ENCODE data around the gene NEURL3.

NEURL3 gene

GRCh38 chr2:96540136-96540535, 35.0 kb upstream of the NEURL3 start:
- DNase-seq: no peak

GRCh38 chr2:96539215-96539920, 34.2 kb upstream of the NEURL3 start:
- no peak for DNase-seq

DNA sequence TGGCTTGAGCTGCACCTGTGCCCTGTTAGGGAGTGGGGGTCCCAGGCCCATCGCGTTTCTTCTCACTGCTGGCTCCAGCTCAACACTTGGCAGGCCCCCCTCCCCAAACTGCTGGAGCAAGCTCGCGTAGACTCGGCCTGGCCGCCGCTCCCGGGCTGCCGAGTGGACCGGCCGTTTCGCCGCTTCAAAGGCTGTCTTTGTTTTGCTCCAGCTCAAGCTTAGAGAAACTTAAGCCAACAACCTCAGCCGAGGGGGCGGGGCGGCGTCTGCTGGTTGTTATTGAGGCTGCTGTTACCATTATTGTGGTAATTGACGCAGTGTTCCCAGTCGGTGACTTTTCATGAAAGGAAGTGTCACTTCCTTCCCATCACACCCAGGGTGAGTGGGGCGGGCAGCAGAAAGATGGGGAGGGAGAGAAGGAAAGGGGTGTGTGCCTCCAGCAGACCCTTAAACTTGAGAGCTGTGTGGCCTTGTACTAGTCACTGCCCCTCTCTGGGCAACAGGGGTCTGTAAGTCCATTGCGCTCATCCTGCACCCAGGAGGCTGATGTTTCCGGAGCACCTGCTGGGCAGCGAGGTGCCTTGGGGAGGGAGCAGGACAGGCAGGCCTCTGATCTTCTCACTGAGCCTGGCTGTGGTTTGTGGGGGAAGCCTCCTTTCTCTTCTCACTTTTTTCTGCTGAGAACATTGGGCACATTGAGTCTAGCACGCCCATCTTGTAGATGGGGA, 33.5 kb upstream of the NEURL3 start:
- DNase-seq: peak in 50 of 56 donors; percentile 16 to 88 (median 68)

GRCh38 chr2:96537734-96538486, 32.8 kb upstream of the NEURL3 start:
- DNase-seq: peak in 1 of 56 donors; percentile 23

GRCh38 chr2:96537066-96537733, 32.0 kb upstream of the NEURL3 start:
- DNase-seq: peak in 17 of 56 donors; percentile 21 to 61 (median 45)

GRCh38 chr2:96536445-96537065, 31.4 kb upstream of the NEURL3 start, which contains the start of gene ARID5A:
Gene ARID5A (plus strand): TSS chr2:96536752. CDS start chr2:96536827, 75 bp downstream.
- DNase-seq: peak in 55 of 56 donors; percentile 35 to 94 (median 81)

GRCh38 chr2:96535331-96535730, 30.2 kb upstream of the NEURL3 start:
- DNase-seq: no peak

- no peak for DNase-seq
These were observed 29.6 kb upstream of the NEURL3 start for GRCh38 chr2:96534701-96535181.

- no peak for DNase-seq
These were observed 29.0 kb upstream of the NEURL3 start for GRCh38 chr2:96534141-96534540.

- DNase-seq: peak in 10 of 56 donors; percentile 11 to 63 (median 22)
These were observed 28.3 kb upstream of the NEURL3 start for GRCh38 chr2:96533292-96534073.

- no peak for DNase-seq
These were observed 27.6 kb upstream of the NEURL3 start for GRCh38 chr2:96532641-96533291.

GRCh38 chr2:96531872-96532505, 26.8 kb upstream of the NEURL3 start:
- DNase-seq: peak in 40 of 56 donors; percentile 19 to 93 (median 60)

- DNase-seq: no peak
These were observed 26.2 kb upstream of the NEURL3 start for GRCh38 chr2:96531366-96531765.

GRCh38 chr2:96530474-96531357, 25.6 kb upstream of the NEURL3 start:
- DNase-seq: no peak

GRCh38 chr2:96530144-96530430, 24.9 kb upstream of the NEURL3 start:
- no peak for DNase-seq

DNA sequence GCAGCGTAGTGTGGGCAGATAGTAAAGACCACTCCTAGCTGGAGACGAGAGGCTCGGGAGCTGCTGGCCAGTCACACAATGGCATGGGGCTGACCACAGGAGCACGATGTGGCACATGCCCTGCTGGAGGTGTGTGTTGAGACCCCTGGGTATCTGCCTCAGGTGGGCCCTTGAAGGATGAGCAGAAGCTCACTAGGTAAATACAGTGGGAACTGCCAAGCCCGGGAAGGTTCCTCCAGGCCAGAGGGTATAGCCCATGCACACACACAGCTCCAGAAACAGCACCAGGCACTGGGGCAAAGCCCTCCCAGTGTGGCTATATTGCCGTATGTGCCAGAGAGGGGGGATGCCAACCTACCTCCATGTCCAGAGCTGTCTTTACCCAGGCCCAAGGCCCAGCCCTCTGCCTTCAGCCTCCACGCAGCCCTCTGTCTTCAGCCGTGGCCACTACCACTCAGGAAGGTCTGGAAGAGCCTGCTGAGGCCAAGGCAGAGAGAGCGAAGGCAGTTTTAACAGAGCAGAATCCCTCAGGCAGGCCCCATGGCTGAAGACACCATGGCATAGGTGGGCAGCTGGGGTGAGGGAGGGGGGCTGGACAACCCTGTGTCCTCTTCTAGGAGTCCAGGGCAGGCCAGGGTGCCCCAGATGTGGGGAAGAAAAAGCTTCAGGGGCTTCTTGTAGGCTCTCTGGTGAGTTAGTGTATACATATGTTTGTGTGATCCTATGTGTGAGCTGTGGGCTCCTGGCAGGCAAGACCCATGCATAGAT, 24.4 kb upstream of the NEURL3 start:
- DNase-seq: no peak

DNA sequence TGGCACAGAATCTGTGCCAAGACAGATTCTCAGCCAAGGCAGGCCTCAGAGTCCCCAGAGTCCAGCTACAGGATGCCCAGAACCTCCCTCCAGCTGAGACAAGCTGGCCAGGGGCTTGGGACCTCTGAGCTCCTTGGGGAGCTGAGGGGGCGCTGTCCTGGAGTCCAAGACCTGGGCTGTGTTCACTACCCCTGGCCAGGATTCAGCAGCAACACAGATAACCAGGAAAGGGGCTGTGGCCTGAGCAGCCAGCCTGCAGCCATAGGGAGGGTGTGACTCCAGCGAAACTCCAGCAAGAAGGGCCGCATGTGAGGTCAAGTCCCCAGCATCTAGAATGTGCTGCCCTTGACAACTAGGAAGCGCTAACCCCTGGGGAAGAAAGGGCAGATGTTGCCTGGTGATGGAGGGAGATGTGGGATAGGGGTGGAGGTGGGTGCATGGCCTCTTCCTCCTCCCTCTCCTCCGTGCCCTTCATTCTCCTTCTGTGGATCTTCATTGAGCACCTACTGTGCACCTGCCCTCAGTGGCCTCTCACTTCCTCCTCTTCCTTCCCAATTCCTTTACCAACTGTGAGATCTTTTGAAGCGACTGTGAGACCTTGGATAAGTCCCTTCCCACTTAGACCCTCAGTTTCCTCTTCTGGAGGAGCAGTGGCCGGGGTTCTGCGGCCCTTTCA, 23.7 kb upstream of the NEURL3 start:
- no peak for DNase-seq
